Body of pancreas (tissue), 4 donors: ENCODE data around the gene FLYWCH2. TPM values are rescaled to one million over a fixed set of nuclear protein-coding genes. Genes with fewer than 3 reads are reported as not detected.

Experiments used
- ATAC-seq: fragments of 150-250 bp; one replicate; pipeline ENCODE4 v1.9.1; 2016
- DNase-seq, 4 donors: peaks; one replicate each; pipeline ENCODE4 v3.0.0-alpha.2; 2019
- H3K27ac ChIP-seq, 4 donors: fragments of 200-600 bp; sonication (generic); 1 replicate in 3 of 4; 2 replicates in 1 of 4; pipeline versions ENCODE4 v1.5.1 to v1.6.1; 2016 to 2019; ENCODE audit warnings: mild to moderate bottlenecking in 1 of 4, mixed read lengths in 1 of 4, moderate library complexity in 1 of 4
- H3K27me3 ChIP-seq, 2 donors: fragments of 200-600 bp; sonication (generic); one replicate each; pipeline ENCODE4 v1.6.0; 2016; ENCODE audit warnings: mild to moderate bottlenecking in 1 of 2
- H3K36me3 ChIP-seq, 2 donors: fragments of 200-600 bp; sonication (generic); replicated peaks in 1 of 2; 2 replicates each; pipeline ENCODE4 v1.5.1; 2016; ENCODE audit warnings: low read depth in 2 of 2; ENCODE audit not compliant: insufficient read depth in 1 of 2
- H3K4me1 ChIP-seq: fragments of 200-600 bp; sonication (generic); one replicate; pipeline ENCODE4 v1.6.0; 2016
- H3K4me3 ChIP-seq, 2 donors: fragments of 200-600 bp; sonication (generic); 1 replicate in 1 of 2; 2 replicates in 1 of 2; pipeline ENCODE4 v1.5.1; 2016 to 2019
- H3K9me3 ChIP-seq, 3 donors: fragments of 200-600 bp; sonication (generic); 1 replicate in 2 of 3; 2 replicates in 1 of 3; pipeline ENCODE4 v1.5.1; 2016
- POLR2A ChIP-seq, 3 donors: fragments of 450-650 bp; IDR thresholded peaks; one replicate each; pipeline ENCODE4 v1.6.1; 2016; ENCODE audit warnings: antibody characterized with exemption in 3 of 3, mild to moderate bottlenecking in 2 of 3
- WGBS, 2 donors: methylation state at CpG; one replicate each; pipeline ENCODE4 v1.1.5; 2017; 5-methylcytosine and 5-hydroxymethylcytosine counted together
- intact Hi-C: fragments of 100-400 bp; cut with DNase I; formaldehyde crosslinking; loops from one replicate; pipeline ENCODE4 v1.15.1; 2023
- total RNA-seq, 2 donors: library from RNA; depleted of rRNA; stranded (reverse); fragments of >200 nt; gene quantifications; one replicate each; pipeline ENCODE4 v1.1.0, GENCODE V29; 2016
- TF ChIP-seq, protein P1 (sequence below), 7 experiments: fragments of 450-650 bp in 4 of 7; fragments of 200-600 bp in 3 of 7; sonication (generic) in 3 of 7; IDR thresholded peaks; one replicate each; pipeline ENCODE4 v1.5.1; 2016 to 2019; ENCODE audit warnings: antibody characterized with exemption in 7 of 7

FLYWCH2 gene
- total RNA-seq, 2 donors from 2014 or later = 23.6 to 49.1 TPM

DNA sequence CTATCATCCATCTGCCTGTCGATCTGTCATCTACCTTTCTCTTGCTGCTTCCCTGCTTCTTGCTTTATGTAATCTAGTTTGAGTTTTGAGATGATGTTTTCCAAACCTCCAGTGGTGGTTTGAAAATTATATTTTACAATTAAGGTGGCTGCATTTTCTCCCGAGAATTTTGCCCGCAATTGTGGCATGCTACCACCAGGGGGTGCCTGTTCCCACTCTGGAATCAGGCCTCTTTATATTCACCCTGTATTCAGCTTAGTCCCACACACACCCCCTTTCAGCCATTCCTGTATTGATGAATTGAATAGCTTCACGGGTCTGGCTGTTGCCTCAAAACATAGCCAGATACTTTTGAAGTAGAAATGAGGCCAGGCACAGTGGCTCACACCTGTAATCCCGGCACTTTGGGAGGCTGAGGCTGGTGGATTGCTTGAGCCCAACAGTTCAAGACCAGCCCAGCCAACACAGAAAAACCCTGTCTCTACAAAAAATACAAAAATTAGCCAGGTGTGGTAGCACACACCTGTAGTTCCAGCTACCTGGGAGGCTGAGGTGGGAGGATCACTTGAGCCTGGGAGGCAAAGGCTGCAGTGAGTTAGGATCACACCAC is 28.2 kb upstream of the FLYWCH2 start:
- intact Hi-C loops = no loop called here
- Histone ChIP-seq H3K36me3 (peaks cover 0 to 4% of the 10 kb centered on the region in 2 donors), H3K27me3 (no peaks in the 10 kb centered on the region), H3K4me1 (peaks cover 28% of the 10 kb centered on the region), H3K4me3 (no peak overlapping the region), H3K9me3 (no peaks in the 10 kb centered on the region), H3K27ac (no peak overlapping the region)
- DNase-seq = no peak
- TF ChIP-seq POLR2A (IDR thresholded peaks at IDR 0.05) = no peak
- TF ChIP-seq, protein P1, sequence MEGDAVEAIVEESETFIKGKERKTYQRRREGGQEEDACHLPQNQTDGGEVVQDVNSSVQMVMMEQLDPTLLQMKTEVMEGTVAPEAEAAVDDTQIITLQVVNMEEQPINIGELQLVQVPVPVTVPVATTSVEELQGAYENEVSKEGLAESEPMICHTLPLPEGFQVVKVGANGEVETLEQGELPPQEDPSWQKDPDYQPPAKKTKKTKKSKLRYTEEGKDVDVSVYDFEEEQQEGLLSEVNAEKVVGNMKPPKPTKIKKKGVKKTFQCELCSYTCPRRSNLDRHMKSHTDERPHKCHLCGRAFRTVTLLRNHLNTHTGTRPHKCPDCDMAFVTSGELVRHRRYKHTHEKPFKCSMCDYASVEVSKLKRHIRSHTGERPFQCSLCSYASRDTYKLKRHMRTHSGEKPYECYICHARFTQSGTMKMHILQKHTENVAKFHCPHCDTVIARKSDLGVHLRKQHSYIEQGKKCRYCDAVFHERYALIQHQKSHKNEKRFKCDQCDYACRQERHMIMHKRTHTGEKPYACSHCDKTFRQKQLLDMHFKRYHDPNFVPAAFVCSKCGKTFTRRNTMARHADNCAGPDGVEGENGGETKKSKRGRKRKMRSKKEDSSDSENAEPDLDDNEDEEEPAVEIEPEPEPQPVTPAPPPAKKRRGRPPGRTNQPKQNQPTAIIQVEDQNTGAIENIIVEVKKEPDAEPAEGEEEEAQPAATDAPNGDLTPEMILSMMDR (IDR thresholded peaks at IDR 0.05) = peak in 6 of 7 experiments; percentile 34 to 56 (median 43)
- no peak for ATAC-seq
- 58 to 78% methylated on average over 5 of the region's 5 CpGs for WGBS, 2 donors

DNA sequence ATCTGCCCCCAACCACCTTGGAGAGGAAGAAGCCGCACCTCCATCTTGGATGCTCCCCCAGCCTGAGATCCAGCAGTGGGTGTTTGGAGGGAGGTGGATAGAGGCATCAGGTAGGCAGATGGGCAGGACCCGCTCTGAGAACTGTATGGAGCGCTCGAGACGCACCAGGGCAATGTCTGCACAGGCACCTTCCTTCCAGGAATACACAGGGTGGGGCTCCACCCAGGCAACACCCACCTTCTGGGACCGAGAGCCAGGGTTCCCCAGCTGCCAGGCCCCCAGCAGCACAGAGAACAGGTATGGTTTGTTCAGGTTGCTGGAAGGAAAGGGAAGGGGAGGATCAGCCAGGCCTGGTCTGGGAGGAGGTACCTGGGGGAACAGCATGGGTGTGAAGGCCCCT is 27.5 kb upstream of the FLYWCH2 start:
- WGBS, 2 donors = 85 to 96% methylated on average over 4 to 6 of the region's 6 CpGs
- no peak for TF ChIP-seq POLR2A (IDR thresholded peaks at IDR 0.05)
- peaks cover 0 to 4% of the 10 kb centered on the region in 2 donors for H3K36me3 ChIP-seq
- ATAC-seq = no peak
- intact Hi-C loops = no loop called here
- H3K4me1 ChIP-seq = peaks cover 28% of the 10 kb centered on the region
- H3K27me3 ChIP-seq = no peaks in the 10 kb centered on the region
- H3K27ac ChIP-seq = no peak overlapping the region
- no peaks in the 10 kb centered on the region for H3K9me3 ChIP-seq
- H3K4me3 ChIP-seq = no peak overlapping the region
- no peak for DNase-seq

GRCh38 chr16:2856061-2856670 is 26.8 kb upstream of the FLYWCH2 start:
- peaks cover 0 to 4% of the 10 kb centered on the region in 2 donors for H3K36me3 ChIP-seq
- WGBS, 2 donors = 85% methylated on average over 14 of the region's 14 CpGs
- ATAC-seq = no peak
- peak overlapping the region in 2 of 4 donors; percentile 93 to 99 for H3K27ac ChIP-seq
- H3K9me3 ChIP-seq = no peaks in the 10 kb centered on the region
- intact Hi-C loops = no loop called here
- no peak overlapping the region for H3K4me3 ChIP-seq
- H3K27me3 ChIP-seq = no peaks in the 10 kb centered on the region
- DNase-seq = peak; percentile 22 to 57 (median 48)
- no peak for TF ChIP-seq POLR2A (IDR thresholded peaks at IDR 0.05)
- TF ChIP-seq, protein P1 (IDR thresholded peaks at IDR 0.05) = no peak
- peaks cover 28% of the 10 kb centered on the region for H3K4me1 ChIP-seq

- Histone ChIP-seq H3K4me1 (peaks cover 28% of the 10 kb centered on the region), H3K27ac (peak overlapping the region; percentile 87 to 99 (median 94))
- no peak for ATAC-seq
Observed at GRCh38 chr16:2856686-2857450, 26.1 kb upstream of the FLYWCH2 start.

More at GRCh38 chr16:2856686-2857450, 26.1 kb upstream of the FLYWCH2 start:
- H3K27me3 ChIP-seq = no peaks in the 10 kb centered on the region
- intact Hi-C loops = no loop called here
- no peaks in the 10 kb centered on the region for H3K9me3 ChIP-seq
- no peak for DNase-seq
- 79 to 81% methylated on average over 8 to 18 of the region's 24 CpGs for WGBS, 2 donors
- no peak for TF ChIP-seq POLR2A (IDR thresholded peaks at IDR 0.05)
- TF ChIP-seq, protein P1 (IDR thresholded peaks at IDR 0.05) = no peak
- H3K4me3 ChIP-seq = no peak overlapping the region
- H3K36me3 ChIP-seq = peaks cover 0 to 4% of the 10 kb centered on the region in 2 donors
